ENCODE results near the gene CTXN1.
A peak's percentile ranks its signal among the peaks of the same experiment; 100 is the strongest.

The CTXN1 gene

GRCh38 chr19:7921967-7922835 is 3.7 kb downstream of the CTXN1 start:
- H3K36me3 ChIP-seq (replicated peaks; ENCODE audit: low read depth, low read length), result peaks cover 14% of the 10 kb centered on the region
- H3K9ac ChIP-seq (ENCODE audit: low read length), result no peak overlapping the region
- peaks cover 8% of the 10 kb centered on the region for H3K4me1 ChIP-seq (ENCODE audit: low read length)
- H3K27me3 ChIP-seq (ENCODE audit: low read depth, low read length), result no peaks in the 10 kb centered on the region
- H3K27ac ChIP-seq (ENCODE audit: low read length), result no peak overlapping the region
- H4K20me1 ChIP-seq (ENCODE audit: insufficient read depth, low read length), result peaks cover 7% of the 10 kb centered on the region; the same call in 1 of the 2 replicates
- no peak overlapping the region for H3K4me3 ChIP-seq (ENCODE audit: low read length)
- TF ChIP-seq CTCF (IDR thresholded peaks at IDR 0.05; ENCODE audit: low read depth, low read length) (no peak), EZH2phosphoT487 (IDR thresholded peaks at IDR 0.05; ENCODE audit: low read depth) (no peak)
- no peak overlapping the region for H2AFZ ChIP-seq (ENCODE audit: low read depth, low read length)
- 0 out of 2 replicates have a peak overlapping the region, but pooled peaks have one; percentile 74 for H3K4me2 ChIP-seq (ENCODE audit: low read length)
- no peaks in the 10 kb centered on the region for H3K79me2 ChIP-seq (ENCODE audit: low read length)
- no peaks in the 10 kb centered on the region for H3K9me3 ChIP-seq (ENCODE audit: insufficient read depth, low read length)

GRCh38 chr19:7921302-7921966 is 4.5 kb downstream of the CTXN1 start:
- Histone ChIP-seq H3K9me3 (ENCODE audit: insufficient read depth, low read length) (no peaks in the 10 kb centered on the region), H3K27ac (ENCODE audit: low read length) (no peak overlapping the region), H3K4me2 (ENCODE audit: low read length) (peak overlapping the region; percentile 74), H2AFZ (ENCODE audit: low read depth, low read length) (no peak overlapping the region), H4K20me1 (ENCODE audit: insufficient read depth, low read length) (peaks cover 7% of the 10 kb centered on the region; the same call in 1 of the 2 replicates), H3K4me1 (ENCODE audit: low read length) (peaks cover 8% of the 10 kb centered on the region), H3K79me2 (ENCODE audit: low read length) (no peaks in the 10 kb centered on the region), H3K36me3 (replicated peaks; ENCODE audit: low read depth, low read length) (peaks cover 10% of the 10 kb centered on the region), H3K4me3 (ENCODE audit: low read length) (peak overlapping the region; percentile 81), H3K9ac (ENCODE audit: low read length) (peak overlapping the region; percentile 49), H3K27me3 (ENCODE audit: low read depth, low read length) (no peaks in the 10 kb centered on the region)
- TF ChIP-seq EZH2phosphoT487 (IDR thresholded peaks at IDR 0.05; ENCODE audit: low read depth), result no peak
- TF ChIP-seq CTCF (IDR thresholded peaks at IDR 0.05; ENCODE audit: low read depth, low read length), result no peak

GRCh38 chr19:7920519-7921301 is 5.2 kb downstream of the CTXN1 start:
- TF ChIP-seq CTCF (IDR thresholded peaks at IDR 0.05; ENCODE audit: low read depth, low read length), result no peak
- TF ChIP-seq EZH2phosphoT487 (IDR thresholded peaks at IDR 0.05; ENCODE audit: low read depth), result no peak
- H3K4me1 ChIP-seq (ENCODE audit: low read length), result peaks cover 11% of the 10 kb centered on the region
- H3K79me2 ChIP-seq (ENCODE audit: low read length), result no peaks in the 10 kb centered on the region
- peak overlapping the region; percentile 80 for H3K27ac ChIP-seq (ENCODE audit: low read length)
- no peaks in the 10 kb centered on the region for H3K27me3 ChIP-seq (ENCODE audit: low read depth, low read length)
- no peaks in the 10 kb centered on the region for H3K9me3 ChIP-seq (ENCODE audit: insufficient read depth, low read length)
- peak overlapping the region; percentile 96 for H3K4me2 ChIP-seq (ENCODE audit: low read length)
- peaks cover 7% of the 10 kb centered on the region; the same call in 1 of the 2 replicates for H4K20me1 ChIP-seq (ENCODE audit: insufficient read depth, low read length)
- H2AFZ ChIP-seq (ENCODE audit: low read depth, low read length), result peak overlapping the region; percentile 48; the same call in 1 of the 2 replicates
- peak overlapping the region; percentile 80 for H3K9ac ChIP-seq (ENCODE audit: low read length)
- H3K4me3 ChIP-seq (ENCODE audit: low read length), result peak overlapping the region; percentile 86
- H3K36me3 ChIP-seq (replicated peaks; ENCODE audit: low read depth, low read length), result peaks cover 10% of the 10 kb centered on the region

All from OCI-LY3 (cell line).